Mucosa of stomach (tissue), 1 donor: ENCODE measurements around the gene IFNG.

Source experiments
- H3K27me3 ChIP-seq: one replicate; pipeline ENCODE4 v1.7.0; 2013; ENCODE audit warnings: mild to moderate bottlenecking, low read length; ENCODE audit not compliant: control insufficient read depth, insufficient read depth
- H3K36me3 ChIP-seq: one replicate; pipeline ENCODE4 v1.7.0; 2013; ENCODE audit warnings: low read length; ENCODE audit not compliant: control insufficient read depth, insufficient read depth
- H3K4me1 ChIP-seq: one replicate; pipeline ENCODE4 v1.7.0; 2013; ENCODE audit warnings: mild to moderate bottlenecking, low read length; ENCODE audit not compliant: control insufficient read depth, insufficient read depth
- H3K4me3 ChIP-seq: one replicate; pipeline ENCODE4 v1.7.0; 2013; ENCODE audit warnings: low read length
- H3K9ac ChIP-seq: one replicate; pipeline ENCODE4 v1.7.0; 2013; ENCODE audit warnings: mild to moderate bottlenecking, low read length, moderate library complexity
- H3K9me3 ChIP-seq: one replicate; pipeline ENCODE4 v1.7.0; 2013; ENCODE audit warnings: mild to moderate bottlenecking, low read length, moderate library complexity; ENCODE audit not compliant: control insufficient read depth
- donor health status: Pancreatic carcinoma.

The IFNG gene

DNA sequence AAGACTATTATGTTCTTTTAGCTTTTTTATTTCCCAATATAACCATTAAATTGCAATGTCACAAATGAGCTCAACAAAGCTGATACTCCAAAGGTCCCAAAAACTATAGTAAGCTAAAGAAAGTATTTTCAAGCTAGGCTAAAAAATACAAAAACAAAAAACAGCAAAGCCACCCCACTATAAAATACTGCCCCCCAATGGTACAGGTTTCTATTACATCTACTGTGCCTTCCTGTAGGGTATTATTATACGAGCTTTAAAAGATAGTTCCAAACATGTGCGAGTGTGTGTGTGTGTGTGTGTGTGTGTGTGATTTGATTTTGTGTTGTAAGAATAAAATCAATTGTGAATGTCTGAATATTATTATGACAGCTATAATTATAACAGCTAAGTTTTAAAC, 1.1 kb downstream of the IFNG start:
- no peaks in the 10 kb centered on the region for H3K36me3 ChIP-seq
- no peaks in the 10 kb centered on the region for H3K4me1 ChIP-seq
- H3K27me3 ChIP-seq = no peaks in the 10 kb centered on the region
- no peak overlapping the region for H3K4me3 ChIP-seq
- no peaks in the 10 kb centered on the region for H3K9me3 ChIP-seq
- H3K9ac ChIP-seq = no peak overlapping the region

DNA sequence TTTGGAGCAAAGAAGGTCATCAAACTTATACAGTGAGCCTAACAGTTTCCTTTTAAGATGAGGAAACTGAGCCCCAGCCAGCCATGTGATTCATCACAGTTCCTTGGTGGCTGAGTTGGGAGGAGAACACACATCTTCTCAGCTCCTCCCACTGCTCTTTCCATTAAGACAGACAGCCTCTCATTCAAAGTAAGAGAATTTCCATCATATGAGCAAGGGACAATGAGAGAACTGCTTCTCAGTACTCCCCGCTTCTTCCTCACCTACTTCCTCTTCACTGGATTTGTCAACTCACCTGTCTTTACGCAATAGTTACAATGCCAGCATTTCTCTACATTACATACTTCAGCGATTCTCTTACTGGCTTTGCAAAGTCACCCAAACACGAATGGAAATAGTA, 2.2 kb downstream of the IFNG start:
- Histone ChIP-seq H3K27me3 (no peaks in the 10 kb centered on the region), H3K4me1 (no peaks in the 10 kb centered on the region), H3K36me3 (no peaks in the 10 kb centered on the region), H3K4me3 (no peak overlapping the region), H3K9me3 (no peaks in the 10 kb centered on the region), H3K9ac (no peak overlapping the region)

DNA sequence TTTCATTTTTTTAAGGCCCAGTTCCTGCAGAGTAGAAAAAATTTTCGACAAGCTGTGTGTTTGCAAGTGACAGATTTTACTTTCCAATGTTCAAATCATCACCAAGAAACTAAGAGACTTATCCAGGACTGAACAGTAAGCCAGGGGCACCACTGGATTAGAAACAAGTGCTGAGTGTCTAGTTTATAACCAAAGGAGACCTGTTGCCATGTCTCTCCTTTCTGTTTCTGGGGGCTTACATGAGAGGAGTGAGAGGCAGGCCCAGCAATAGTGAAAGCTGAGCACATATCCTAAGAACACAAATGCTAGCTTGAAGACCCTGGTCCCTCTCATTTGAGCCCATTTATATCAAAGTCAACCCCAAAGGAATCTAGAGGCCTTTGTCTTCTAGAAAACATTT, 2.9 kb downstream of the IFNG start:
- H3K36me3 ChIP-seq = no peaks in the 10 kb centered on the region
- no peaks in the 10 kb centered on the region for H3K9me3 ChIP-seq
- no peaks in the 10 kb centered on the region for H3K27me3 ChIP-seq
- H3K4me1 ChIP-seq = no peaks in the 10 kb centered on the region
- H3K4me3 ChIP-seq = no peak overlapping the region
- H3K9ac ChIP-seq = no peak overlapping the region

DNA sequence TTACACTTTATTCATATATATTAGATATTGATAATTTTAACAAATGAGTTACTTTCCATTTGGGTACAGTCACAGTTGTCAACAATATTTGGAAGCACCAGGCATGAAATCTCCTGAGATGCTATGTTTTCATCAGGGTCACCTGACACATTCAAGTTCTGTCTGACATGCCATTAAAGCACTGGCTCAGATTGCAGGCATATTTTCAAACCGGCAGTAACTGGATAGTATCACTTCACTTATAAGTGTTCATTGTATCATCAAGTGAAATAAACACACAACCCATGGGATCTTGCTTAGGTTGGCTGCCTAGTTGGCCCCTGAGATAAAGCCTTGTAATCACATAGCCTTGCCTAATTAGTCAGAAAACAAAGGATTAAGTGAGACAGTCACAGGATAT, 4.8 kb downstream of the IFNG start:
- Histone ChIP-seq H3K4me1 (no peaks in the 10 kb centered on the region), H3K9ac (no peak overlapping the region), H3K9me3 (no peaks in the 10 kb centered on the region), H3K36me3 (no peaks in the 10 kb centered on the region), H3K27me3 (no peaks in the 10 kb centered on the region), H3K4me3 (no peak overlapping the region)

DNA sequence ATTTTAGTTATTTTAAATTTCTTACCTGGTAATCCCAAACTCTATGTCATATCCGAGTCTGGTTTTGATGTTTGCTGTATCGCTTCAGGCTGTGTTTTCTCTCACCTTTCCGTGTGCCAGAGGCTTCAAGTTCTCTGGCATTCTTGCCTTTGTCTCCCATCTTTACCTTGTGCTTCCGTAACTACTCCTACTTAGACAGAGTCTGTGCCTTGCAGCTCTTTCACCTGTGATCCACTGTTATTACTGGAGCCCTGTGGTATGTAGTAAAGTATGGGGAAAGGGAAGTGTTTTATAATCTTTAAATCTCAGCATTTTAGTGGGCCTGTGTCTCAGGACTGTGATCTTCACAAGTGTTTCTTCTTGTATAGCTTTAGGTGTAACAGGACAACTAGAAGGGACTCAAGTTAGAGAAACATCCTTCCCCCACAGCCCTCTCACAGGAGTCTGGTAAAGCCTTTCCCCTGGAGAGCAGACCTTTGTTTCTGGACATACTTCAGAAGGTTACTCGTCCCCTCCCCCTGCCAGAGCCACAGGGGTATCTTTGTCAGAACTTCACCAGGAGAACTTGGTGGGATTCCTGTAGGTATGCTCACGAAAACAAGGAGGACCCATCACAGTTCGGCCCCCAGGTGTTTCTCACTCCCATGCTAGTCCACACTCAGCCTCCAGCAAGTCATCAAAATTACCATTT, 11.1 kb downstream of the IFNG start:
- H3K9ac ChIP-seq = no peak overlapping the region
- H3K9me3 ChIP-seq = no peaks in the 10 kb centered on the region
- no peak overlapping the region for H3K4me3 ChIP-seq
- H3K36me3 ChIP-seq = no peaks in the 10 kb centered on the region
- no peaks in the 10 kb centered on the region for H3K4me1 ChIP-seq
- no peaks in the 10 kb centered on the region for H3K27me3 ChIP-seq

DNA sequence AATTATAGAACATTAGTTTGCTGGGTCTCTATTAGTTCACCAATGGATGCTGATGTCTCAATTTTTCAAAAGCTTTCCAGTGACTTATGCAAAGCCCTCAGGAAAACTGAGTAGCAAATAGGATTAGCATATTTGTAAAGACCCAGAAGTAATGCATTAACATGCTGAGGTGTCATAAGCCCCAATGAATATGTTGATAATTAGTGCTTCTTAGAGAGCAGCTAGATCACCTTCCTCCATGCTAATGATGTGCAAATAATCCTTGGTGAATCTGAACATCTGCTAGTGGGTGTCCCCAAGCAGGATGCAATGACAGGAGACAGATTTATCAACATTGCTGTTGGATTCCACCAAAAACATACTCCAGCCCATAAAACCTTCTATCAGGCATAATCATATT, 19.0 kb downstream of the IFNG start:
- Histone ChIP-seq H3K27me3 (no peaks in the 10 kb centered on the region), H3K9ac (no peak overlapping the region), H3K9me3 (no peaks in the 10 kb centered on the region), H3K4me1 (no peaks in the 10 kb centered on the region), H3K4me3 (no peak overlapping the region), H3K36me3 (no peaks in the 10 kb centered on the region)

DNA sequence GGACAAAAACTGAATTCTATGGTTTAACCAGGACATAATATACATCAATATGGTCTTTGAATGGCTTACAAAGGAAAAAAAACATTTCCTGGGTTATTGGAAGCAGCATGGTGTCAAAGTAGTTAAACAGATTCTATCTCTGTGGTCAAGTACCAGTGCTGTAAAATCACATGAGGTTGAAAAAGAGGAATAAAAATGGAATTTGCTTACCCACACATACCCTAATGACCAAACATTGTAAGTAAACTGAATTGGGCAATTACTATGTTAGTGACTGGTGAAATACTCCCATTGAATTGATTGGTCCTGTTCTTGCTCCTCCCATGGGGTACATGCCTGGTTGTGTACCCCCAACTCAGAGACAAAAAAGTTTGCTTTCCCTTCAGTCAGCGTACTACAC, 19.6 kb downstream of the IFNG start:
- Histone ChIP-seq H3K9me3 (no peaks in the 10 kb centered on the region), H3K36me3 (no peaks in the 10 kb centered on the region), H3K4me3 (no peak overlapping the region), H3K4me1 (no peaks in the 10 kb centered on the region), H3K9ac (no peak overlapping the region), H3K27me3 (no peaks in the 10 kb centered on the region)

DNA sequence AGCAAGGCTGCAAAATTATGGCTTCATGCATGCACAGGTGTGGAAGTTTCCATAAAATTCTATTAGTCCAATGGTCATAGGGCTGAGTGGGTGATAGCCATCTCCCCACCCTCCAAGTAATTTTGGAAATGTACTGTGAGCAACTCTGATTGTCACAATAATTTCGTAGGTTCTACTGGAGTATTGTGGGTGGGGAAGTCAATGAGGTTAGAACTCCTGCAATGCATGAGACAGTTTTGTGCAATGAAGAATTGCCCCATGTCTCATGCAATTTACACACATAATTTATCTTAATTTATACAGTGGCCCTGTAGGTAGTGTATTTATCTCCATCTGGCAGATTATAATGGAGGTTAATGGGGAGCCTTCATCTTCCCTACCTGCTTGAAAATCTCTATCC, 20.5 kb downstream of the IFNG start:
- H3K27me3 ChIP-seq = no peaks in the 10 kb centered on the region
- no peaks in the 10 kb centered on the region for H3K36me3 ChIP-seq
- H3K9me3 ChIP-seq = no peaks in the 10 kb centered on the region

DNA sequence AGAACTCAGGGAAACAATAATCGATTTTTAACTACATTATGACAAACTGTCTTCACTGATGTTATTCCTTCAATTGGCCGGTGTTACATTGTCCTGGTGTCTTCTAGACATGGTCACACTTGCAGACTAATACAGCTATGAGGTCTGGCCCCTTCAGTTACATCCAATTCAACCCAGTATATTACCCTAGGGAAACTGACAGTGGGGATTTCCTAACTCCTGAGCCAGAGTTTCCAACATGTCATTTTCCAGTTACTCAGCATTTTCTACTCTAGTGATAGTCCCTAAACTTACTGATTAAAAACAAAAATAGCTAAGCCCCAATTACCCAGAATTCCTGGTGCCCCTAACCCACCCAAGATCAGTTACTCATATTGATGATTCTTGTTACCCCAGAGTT, 21.1 kb downstream of the IFNG start:
- Histone ChIP-seq H3K4me3 (no peak overlapping the region), H3K4me1 (no peaks in the 10 kb centered on the region), H3K9ac (no peak overlapping the region), H3K36me3 (no peaks in the 10 kb centered on the region), H3K9me3 (no peaks in the 10 kb centered on the region), H3K27me3 (no peaks in the 10 kb centered on the region)

More for the DNA sequence above, 20.5 kb downstream of the IFNG start:
- no peak overlapping the region for H3K4me3 ChIP-seq
- no peaks in the 10 kb centered on the region for H3K4me1 ChIP-seq
- H3K9ac ChIP-seq = no peak overlapping the region

DNA sequence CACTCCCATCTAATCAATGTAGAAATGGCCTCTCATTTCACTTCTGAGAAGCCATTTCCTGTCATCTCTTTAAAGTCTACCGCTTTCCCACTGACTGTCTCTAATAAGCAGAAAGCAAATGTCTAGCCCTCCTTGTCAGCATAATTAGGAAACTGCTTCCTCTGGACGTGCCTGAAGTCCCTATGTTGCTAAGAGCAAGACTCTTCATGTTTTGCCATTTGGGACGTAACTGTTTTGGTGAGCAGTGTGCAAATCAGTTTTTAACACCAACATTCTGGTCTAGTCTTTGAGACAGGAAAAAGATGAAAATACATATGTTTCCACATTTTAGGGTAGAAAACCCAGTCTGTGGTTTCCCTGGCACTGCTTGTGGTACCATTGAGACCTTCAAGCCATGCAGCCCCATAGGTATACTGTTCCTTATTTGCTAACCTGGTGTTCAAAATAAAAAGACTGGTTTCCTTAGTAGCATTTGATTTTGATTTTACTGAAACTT, 22.2 kb downstream of the IFNG start:
- Histone ChIP-seq H3K4me1 (no peaks in the 10 kb centered on the region), H3K27me3 (no peaks in the 10 kb centered on the region), H3K4me3 (no peak overlapping the region), H3K36me3 (no peaks in the 10 kb centered on the region), H3K9me3 (no peaks in the 10 kb centered on the region), H3K9ac (no peak overlapping the region)

DNA sequence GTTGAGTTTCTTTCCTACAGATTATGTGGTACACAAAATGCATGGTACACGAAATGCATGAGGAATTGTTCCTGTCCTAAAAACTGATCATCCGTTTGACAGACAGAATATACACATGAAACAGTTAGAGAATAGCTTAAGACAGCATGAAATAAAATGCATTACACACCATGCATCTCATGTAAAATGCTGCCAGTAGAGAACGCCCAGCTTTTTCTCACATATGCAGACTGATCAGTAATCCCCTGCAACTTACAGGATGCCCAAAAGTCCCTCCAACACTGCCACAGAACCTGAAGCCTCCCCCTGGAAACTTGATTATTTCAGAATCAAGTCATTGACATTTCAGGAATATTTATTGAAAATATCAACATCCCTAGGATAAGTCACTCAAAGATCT, 24.0 kb downstream of the IFNG start:
- no peaks in the 10 kb centered on the region for H3K27me3 ChIP-seq
- H3K4me3 ChIP-seq = no peak overlapping the region
- no peaks in the 10 kb centered on the region for H3K9me3 ChIP-seq
- no peaks in the 10 kb centered on the region for H3K4me1 ChIP-seq
- no peak overlapping the region for H3K9ac ChIP-seq
- H3K36me3 ChIP-seq = no peaks in the 10 kb centered on the region

DNA sequence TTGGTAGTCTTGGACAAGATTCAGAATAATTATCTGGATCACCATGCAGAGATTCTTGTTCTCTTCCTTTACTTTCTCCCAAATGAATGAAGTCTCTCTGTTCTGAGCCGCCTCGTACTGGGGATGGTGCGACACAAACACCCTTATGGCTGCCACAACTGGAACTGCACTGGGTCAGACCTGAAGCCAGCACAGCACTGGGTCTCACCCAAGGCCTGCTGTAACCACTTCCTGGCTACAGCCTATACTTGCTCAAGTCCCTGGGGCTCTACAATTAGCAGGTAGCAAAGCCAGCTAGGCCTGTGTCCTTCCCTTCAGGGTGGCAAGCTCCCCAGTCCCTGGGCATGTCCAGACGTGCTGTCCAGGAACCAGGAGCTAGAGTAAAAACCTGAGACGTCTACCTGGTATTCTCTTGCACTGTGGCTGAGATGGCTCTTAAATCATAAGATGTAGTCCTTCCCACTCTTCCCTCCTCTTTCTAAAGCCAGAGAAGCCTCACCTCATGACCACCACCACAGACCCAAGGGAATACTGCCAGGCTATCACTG, 27.6 kb downstream of the IFNG start:
- no peaks in the 10 kb centered on the region for H3K4me1 ChIP-seq
- H3K9me3 ChIP-seq = no peaks in the 10 kb centered on the region
- no peaks in the 10 kb centered on the region for H3K36me3 ChIP-seq
- H3K4me3 ChIP-seq = no peak overlapping the region
- H3K27me3 ChIP-seq = no peaks in the 10 kb centered on the region
- no peak overlapping the region for H3K9ac ChIP-seq

DNA sequence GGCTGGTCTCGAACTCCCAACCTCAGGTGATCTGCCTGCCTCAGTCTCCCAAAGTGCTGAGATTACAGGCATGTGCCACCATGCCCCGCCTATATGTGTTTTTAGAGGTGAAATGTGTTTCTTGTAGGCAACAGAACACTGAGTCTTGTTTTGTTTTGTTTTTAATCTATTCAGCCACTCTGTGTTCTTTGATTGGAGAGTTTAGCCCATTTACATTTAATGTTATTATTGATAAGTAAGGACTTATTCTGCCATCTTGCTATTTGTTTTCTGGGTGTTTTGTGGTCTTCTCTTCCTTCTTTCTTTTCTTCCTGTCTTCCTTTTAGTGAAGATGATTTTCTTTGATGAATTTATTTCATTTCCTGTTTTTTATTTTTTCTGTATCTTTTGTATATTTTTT, 29.6 kb downstream of the IFNG start:
- H3K4me1 ChIP-seq = no peaks in the 10 kb centered on the region
- no peaks in the 10 kb centered on the region for H3K9me3 ChIP-seq
- no peak overlapping the region for H3K9ac ChIP-seq
- H3K4me3 ChIP-seq = no peak overlapping the region
- H3K36me3 ChIP-seq = no peaks in the 10 kb centered on the region
- H3K27me3 ChIP-seq = no peaks in the 10 kb centered on the region
